H1 (cell line): Measurements from ENCODE around the gene HOXB3.

ENCODE experiments used
- BACH1 ChIP-seq: IDR thresholded peaks from 2 replicates; pipeline ENCODE4 v1.6.1; 2012; ENCODE audit warnings: low read length, improper control_type of control experiment
- CREB1 ChIP-seq: IDR thresholded peaks from 2 replicates; pipeline ENCODE4 v1.6.1; 2012; ENCODE audit warnings: inconsistent platforms
- EGR1 ChIP-seq: IDR thresholded peaks from 2 replicates; pipeline ENCODE4 v1.6.1; 2011; ENCODE audit warnings: low read depth, low read length, borderline replicate concordance
- GABPA ChIP-seq: IDR thresholded peaks from 2 replicates; pipeline ENCODE4 v1.6.1; 2011; ENCODE audit warnings: mild to moderate bottlenecking, low read length, moderate library complexity, borderline replicate concordance; ENCODE audit not compliant: insufficient read depth
- HDAC2 ChIP-seq, 2 experiments: fragments of 300-600 bp in 1 of 2; sonication (generic) in 1 of 2; IDR thresholded peaks; 2 replicates each; pipeline ENCODE4 v1.6.1; 2011 to 2012; ENCODE audit warnings: low read depth in 2 of 2, low read length in 2 of 2, mild to moderate bottlenecking in 2 of 2, moderate library complexity in 2 of 2, borderline replicate concordance in 1 of 2, inconsistent platforms in 1 of 2
- KDM1A ChIP-seq: fragments of 200-600, 300-600 bp; sonication (generic); IDR thresholded peaks from 2 replicates; pipeline ENCODE4 v1.7.1; 2016; ENCODE audit warnings: mild to moderate bottlenecking, low read length, borderline replicate concordance
- POLR2A ChIP-seq, 2 experiments: IDR thresholded peaks; 1 replicate in 1 of 2; 2 replicates in 1 of 2; pipeline ENCODE4 v1.6.1; 2011; ENCODE audit warnings: low read depth in 2 of 2, low read length in 2 of 2, mild to moderate bottlenecking in 2 of 2; ENCODE audit errors: control extremely low read depth in 1 of 2
- POLR2AphosphoS5 ChIP-seq: IDR thresholded peaks from 2 replicates; pipeline ENCODE4 v1.6.1; 2011; ENCODE audit warnings: low read depth, low read length
- SP1 ChIP-seq: IDR thresholded peaks from 2 replicates; pipeline ENCODE4 v1.6.1; 2011; ENCODE audit warnings: low read depth, low read length
- TEAD4 ChIP-seq: IDR thresholded peaks from 2 replicates; pipeline ENCODE4 v1.6.1; 2012; ENCODE audit warnings: low read depth, low read length, inconsistent platforms, mixed read lengths
- YY1 ChIP-seq: IDR thresholded peaks from 2 replicates; pipeline ENCODE4 v1.6.1; 2011; ENCODE audit warnings: low read depth, mild to moderate bottlenecking, low read length
- TF ChIP-seq, protein P1 (sequence below), 3 experiments: IDR thresholded peaks; 1 replicate in 2 of 3; 2 replicates in 1 of 3; pipeline versions ENCODE4 v1.5.1 to v1.6.1; 2011; ENCODE audit warnings: low read length in 3 of 3, mild to moderate bottlenecking in 3 of 3, inconsistent platforms in 2 of 3, low read depth in 1 of 3, moderate library complexity in 1 of 3; ENCODE audit not compliant: insufficient read depth in 1 of 3; ENCODE audit errors: control extremely low read depth in 1 of 3
- TF ChIP-seq, protein P2 (sequence below): IDR thresholded peaks from 2 replicates; pipeline ENCODE4 v1.6.1; 2012; ENCODE audit warnings: low read length, inconsistent platforms

DNA sequence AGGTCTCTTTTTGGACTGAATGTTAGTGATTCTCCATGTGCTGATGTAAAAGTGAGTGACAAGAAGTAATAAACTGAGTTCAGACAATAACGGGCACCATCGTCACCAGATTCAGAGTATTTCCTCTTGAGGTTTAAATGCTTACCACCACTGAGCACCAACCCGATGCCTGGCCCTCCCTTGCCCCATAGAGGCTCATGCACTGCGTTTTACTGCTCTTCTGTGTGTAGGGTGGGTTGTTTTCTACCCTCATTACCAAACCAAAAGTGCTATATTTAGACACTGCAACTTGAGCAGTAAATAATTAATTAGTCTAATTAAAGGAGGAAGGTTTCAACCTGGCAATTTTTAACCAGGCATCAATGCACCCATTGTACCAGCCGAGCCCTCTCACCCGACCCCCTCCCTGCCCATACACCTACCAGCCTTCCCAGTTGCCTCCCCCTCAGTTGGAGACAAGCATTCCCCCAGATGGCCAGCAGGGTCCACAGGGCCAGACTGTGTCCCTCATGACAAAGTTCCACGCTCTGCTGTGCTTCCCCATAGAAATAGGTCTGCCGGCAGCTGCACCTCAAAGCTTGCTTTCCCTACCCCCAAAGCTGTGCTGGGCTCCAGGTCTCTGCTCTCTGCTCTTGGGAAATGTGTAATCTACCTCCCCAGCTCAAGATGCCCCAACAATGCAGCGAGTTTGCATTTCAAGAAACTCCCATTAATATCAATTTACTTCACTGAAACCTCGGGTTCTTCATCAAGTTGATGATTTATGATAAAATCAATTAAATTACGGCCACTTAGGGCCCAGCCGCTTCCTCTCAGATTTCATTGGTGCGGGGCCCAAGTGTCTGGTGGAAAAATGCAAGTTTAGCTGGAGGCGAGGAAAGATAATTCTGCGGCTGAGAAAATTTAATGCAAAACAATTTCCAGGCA lies 27.9 kb downstream of the HOXB3 start:
- TF ChIP-seq, protein P1, sequence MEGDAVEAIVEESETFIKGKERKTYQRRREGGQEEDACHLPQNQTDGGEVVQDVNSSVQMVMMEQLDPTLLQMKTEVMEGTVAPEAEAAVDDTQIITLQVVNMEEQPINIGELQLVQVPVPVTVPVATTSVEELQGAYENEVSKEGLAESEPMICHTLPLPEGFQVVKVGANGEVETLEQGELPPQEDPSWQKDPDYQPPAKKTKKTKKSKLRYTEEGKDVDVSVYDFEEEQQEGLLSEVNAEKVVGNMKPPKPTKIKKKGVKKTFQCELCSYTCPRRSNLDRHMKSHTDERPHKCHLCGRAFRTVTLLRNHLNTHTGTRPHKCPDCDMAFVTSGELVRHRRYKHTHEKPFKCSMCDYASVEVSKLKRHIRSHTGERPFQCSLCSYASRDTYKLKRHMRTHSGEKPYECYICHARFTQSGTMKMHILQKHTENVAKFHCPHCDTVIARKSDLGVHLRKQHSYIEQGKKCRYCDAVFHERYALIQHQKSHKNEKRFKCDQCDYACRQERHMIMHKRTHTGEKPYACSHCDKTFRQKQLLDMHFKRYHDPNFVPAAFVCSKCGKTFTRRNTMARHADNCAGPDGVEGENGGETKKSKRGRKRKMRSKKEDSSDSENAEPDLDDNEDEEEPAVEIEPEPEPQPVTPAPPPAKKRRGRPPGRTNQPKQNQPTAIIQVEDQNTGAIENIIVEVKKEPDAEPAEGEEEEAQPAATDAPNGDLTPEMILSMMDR (IDR thresholded peaks at IDR 0.05; ENCODE audit: control extremely low read depth in 1 of 3, insufficient read depth in 1 of 3, low read depth in 1 of 3, low read length in 3 of 3), result peak; percentile 10 to 43 (median 36); a peak in 3 of 4 replicates
- no peak for TF ChIP-seq EGR1
- TF ChIP-seq SP1, result no peak
- no peak for TF ChIP-seq BACH1
- no peak for TF ChIP-seq POLR2A (IDR thresholded peaks at IDR 0.05; ENCODE audit: control extremely low read depth in 1 of 2, low read depth in 2 of 2, low read length in 2 of 2)
- TF ChIP-seq HDAC2 (IDR thresholded peaks at IDR 0.05; ENCODE audit: borderline replicate concordance in 1 of 2, low read depth in 2 of 2, low read length in 2 of 2), result no peak
- no peak for TF ChIP-seq GABPA
- TF ChIP-seq CREB1, result no peak
- no peak for TF ChIP-seq TEAD4
- no peak for TF ChIP-seq KDM1A
- TF ChIP-seq, protein P2, sequence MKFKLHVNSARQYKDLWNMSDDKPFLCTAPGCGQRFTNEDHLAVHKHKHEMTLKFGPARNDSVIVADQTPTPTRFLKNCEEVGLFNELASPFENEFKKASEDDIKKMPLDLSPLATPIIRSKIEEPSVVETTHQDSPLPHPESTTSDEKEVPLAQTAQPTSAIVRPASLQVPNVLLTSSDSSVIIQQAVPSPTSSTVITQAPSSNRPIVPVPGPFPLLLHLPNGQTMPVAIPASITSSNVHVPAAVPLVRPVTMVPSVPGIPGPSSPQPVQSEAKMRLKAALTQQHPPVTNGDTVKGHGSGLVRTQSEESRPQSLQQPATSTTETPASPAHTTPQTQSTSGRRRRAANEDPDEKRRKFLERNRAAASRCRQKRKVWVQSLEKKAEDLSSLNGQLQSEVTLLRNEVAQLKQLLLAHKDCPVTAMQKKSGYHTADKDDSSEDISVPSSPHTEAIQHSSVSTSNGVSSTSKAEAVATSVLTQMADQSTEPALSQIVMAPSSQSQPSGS, result no peak
- no peak for TF ChIP-seq YY1
- TF ChIP-seq POLR2AphosphoS5, result no peak
